ENCODE measurements around the gene SORT1. TPM values are rescaled to one million over a fixed set of nuclear protein-coding genes. Genes with fewer than 3 reads are reported as not detected.

The SORT1 gene
- total and polyA plus RNA-seq, 4 donors: 39.0 to 135 (median 57.4) TPM

- peaks cover 0 to 38% (median under 1%) of the 10 kb centered on the region in 5 donors for H3K4me1 ChIP-seq (ENCODE audit: control insufficient read depth in 5 of 5, insufficient read depth in 5 of 5, low read length in 5 of 5)
- DNase-seq: no peak
- TF ChIP-seq CTCF (IDR thresholded peaks at IDR 0.05; ENCODE audit: control extremely low read depth, extremely low read depth): no peak
- H3K27me3 ChIP-seq (ENCODE audit: control insufficient read depth in 3 of 3, insufficient read depth in 3 of 3, low read length in 2 of 3): no peaks in the 10 kb centered on the region
- H3K4me3 ChIP-seq: no peak overlapping the region
- no peak overlapping the region for H3K9ac ChIP-seq (ENCODE audit: insufficient read depth in 1 of 2, low read length in 2 of 2)
- WGBS, 2 donors: 90 to 93% methylated on average over 19 to 20 of the region's 20 CpGs
- no peak for ATAC-seq (ENCODE audit: insufficient read depth, low FRiP score)
- peaks cover 0 to 4% (median 0%) of the 10 kb centered on the region in 4 donors for H3K36me3 ChIP-seq (ENCODE audit: control insufficient read depth in 4 of 4, insufficient read depth in 4 of 4, low read length in 4 of 4)
- H3K27ac ChIP-seq (ENCODE audit: low read depth in 1 of 2, low read length in 1 of 2): no peak overlapping the region
- no peaks in the 10 kb centered on the region for H3K9me3 ChIP-seq (ENCODE audit: control insufficient read depth in 4 of 4, insufficient read depth in 3 of 4, low read length in 3 of 4)
Measured at GRCh38 chr1:109270623-109271317, 126.9 kb downstream of the SORT1 start.

- H3K36me3 ChIP-seq (ENCODE audit: control insufficient read depth in 4 of 4, insufficient read depth in 4 of 4, low read length in 4 of 4): peaks cover 0 to 4% (median 0%) of the 10 kb centered on the region in 4 donors
- no peak overlapping the region for H3K9ac ChIP-seq (ENCODE audit: insufficient read depth in 1 of 2, low read length in 2 of 2)
- no peak for ATAC-seq (ENCODE audit: insufficient read depth, low FRiP score)
- H3K9me3 ChIP-seq (ENCODE audit: control insufficient read depth in 4 of 4, insufficient read depth in 3 of 4, low read length in 3 of 4): no peaks in the 10 kb centered on the region
- 95 to 97% methylated on average over 17 of the region's 17 CpGs for WGBS, 2 donors
- H3K27me3 ChIP-seq (ENCODE audit: control insufficient read depth in 3 of 3, insufficient read depth in 3 of 3, low read length in 2 of 3): no peaks in the 10 kb centered on the region
- peaks cover 0 to 32% (median 0%) of the 10 kb centered on the region in 5 donors for H3K4me1 ChIP-seq (ENCODE audit: control insufficient read depth in 5 of 5, insufficient read depth in 5 of 5, low read length in 5 of 5)
- no peak for TF ChIP-seq CTCF (IDR thresholded peaks at IDR 0.05; ENCODE audit: control extremely low read depth, extremely low read depth)
- H3K27ac ChIP-seq (ENCODE audit: low read depth in 1 of 2, low read length in 1 of 2): no peak overlapping the region
- DNase-seq: no peak
- no peak overlapping the region for H3K4me3 ChIP-seq
Measured at GRCh38 chr1:109269981-109270622, 127.6 kb downstream of the SORT1 start.

- Histone ChIP-seq H3K36me3 (ENCODE audit: control insufficient read depth in 4 of 4, insufficient read depth in 4 of 4, low read length in 4 of 4) (peaks cover 0 to 4% (median 2%) of the 10 kb centered on the region in 4 donors), H3K27ac (ENCODE audit: low read depth in 1 of 2, low read length in 1 of 2) (no peak overlapping the region), H3K9ac (ENCODE audit: insufficient read depth in 1 of 2, low read length in 2 of 2) (no peak overlapping the region), H3K4me3 (no peak overlapping the region), H3K27me3 (ENCODE audit: control insufficient read depth in 3 of 3, insufficient read depth in 3 of 3, low read length in 2 of 3) (no peaks in the 10 kb centered on the region), H3K4me1 (ENCODE audit: control insufficient read depth in 5 of 5, insufficient read depth in 5 of 5, low read length in 5 of 5) (peaks cover 0 to 25% (median 0%) of the 10 kb centered on the region in 5 donors), H3K9me3 (ENCODE audit: control insufficient read depth in 4 of 4, insufficient read depth in 3 of 4, low read length in 3 of 4) (no peaks in the 10 kb centered on the region)
- DNase-seq (no peak), ATAC-seq (ENCODE audit: insufficient read depth, low FRiP score) (no peak)
- 91 to 93% methylated on average over 33 of the region's 33 CpGs for WGBS, 2 donors
- TF ChIP-seq CTCF (IDR thresholded peaks at IDR 0.05; ENCODE audit: control extremely low read depth, extremely low read depth): no peak
Measured at GRCh38 chr1:109269212-109269980, 128.3 kb downstream of the SORT1 start.
